NOMO-1 treated with dmso at 0.1 percent for 144 hours (cell line): Measurements from ENCODE around the gene ZIC2.

ENCODE experiments used
- DNase-seq: peaks from one replicate; lab custom pipeline; 2025; ENCODE audit not compliant: unreplicated experiment; lab: John Stamatoyannopoulos, UW

ZIC2 gene

DNA sequence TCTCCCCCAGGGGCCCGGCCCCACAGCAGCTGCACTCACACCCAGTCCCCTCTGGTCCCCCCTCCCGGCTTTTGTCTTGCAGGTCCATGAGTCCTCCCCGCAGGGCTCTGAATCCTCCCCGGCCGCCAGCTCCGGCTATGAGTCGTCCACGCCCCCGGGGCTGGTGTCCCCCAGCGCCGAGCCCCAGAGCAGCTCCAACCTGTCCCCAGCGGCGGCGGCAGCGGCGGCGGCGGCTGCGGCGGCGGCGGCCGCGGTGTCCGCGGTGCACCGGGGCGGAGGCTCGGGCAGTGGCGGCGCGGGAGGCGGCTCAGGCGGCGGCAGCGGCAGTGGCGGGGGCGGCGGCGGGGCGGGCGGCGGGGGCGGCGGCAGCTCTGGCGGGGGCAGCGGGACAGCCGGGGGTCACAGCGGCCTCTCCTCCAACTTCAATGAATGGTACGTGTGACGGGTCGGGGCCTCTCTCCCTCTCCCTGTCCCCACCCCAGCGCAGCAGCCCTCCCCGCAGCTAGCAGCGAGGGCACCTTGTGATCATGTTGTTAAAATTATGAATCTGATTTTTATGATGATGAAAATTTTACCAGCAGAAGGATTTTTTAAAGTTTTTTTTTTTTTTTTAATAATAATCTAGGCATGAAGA is 3.8 kb downstream of the ZIC2 start:
- DNase-seq = no peak

DNA sequence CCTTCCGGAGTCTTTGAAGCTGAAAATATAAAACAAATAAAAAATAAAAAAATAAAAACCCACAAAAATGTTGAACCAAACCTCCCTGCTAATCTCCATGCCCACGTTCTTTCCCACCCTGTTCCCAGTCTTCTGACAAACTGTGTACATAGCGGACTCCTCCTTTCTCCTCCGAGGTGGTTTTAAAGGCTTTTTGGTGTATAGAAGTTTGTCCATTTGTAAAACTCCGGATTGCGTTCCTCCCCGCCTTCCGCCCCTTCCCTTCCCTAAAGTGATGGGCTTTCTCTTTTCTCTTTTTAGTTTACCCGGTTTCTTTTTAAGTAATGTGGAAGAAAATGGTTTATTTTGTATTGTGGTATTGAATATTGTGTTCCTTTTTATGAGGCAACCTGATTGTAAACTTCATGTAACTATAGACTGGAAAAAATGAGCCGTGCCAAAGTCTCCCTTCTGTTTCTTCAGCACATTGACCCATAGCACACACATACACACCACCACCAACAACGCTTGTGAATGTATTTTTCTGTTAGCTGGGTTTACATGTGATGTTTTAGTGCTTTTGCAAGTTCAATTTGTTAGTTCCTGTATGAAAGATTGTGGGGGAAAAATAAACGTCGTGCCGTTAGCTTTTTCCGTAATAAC is 4.4 kb downstream of the ZIC2 start:
- no peak for DNase-seq

DNA sequence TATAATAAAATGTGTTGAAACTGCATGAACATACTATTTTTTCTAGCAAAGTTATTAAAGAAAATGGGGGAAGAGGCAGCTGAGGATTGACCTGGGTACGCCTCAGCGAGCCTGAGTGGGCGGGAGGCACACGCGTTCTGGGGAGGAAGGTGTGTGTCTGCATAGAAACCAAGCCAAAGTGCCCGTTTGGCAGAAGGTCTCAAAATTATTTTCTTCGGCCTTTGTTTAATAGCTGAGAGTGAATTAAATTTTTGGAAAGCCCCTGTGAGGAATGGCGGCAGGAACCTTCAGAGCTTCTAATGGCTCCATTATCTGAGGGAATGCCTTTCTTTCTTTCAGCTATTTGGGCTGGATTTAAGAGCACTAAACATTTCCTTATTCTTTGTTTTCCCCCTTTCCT is 5.2 kb downstream of the ZIC2 start:
- DNase-seq = no peak

DNA sequence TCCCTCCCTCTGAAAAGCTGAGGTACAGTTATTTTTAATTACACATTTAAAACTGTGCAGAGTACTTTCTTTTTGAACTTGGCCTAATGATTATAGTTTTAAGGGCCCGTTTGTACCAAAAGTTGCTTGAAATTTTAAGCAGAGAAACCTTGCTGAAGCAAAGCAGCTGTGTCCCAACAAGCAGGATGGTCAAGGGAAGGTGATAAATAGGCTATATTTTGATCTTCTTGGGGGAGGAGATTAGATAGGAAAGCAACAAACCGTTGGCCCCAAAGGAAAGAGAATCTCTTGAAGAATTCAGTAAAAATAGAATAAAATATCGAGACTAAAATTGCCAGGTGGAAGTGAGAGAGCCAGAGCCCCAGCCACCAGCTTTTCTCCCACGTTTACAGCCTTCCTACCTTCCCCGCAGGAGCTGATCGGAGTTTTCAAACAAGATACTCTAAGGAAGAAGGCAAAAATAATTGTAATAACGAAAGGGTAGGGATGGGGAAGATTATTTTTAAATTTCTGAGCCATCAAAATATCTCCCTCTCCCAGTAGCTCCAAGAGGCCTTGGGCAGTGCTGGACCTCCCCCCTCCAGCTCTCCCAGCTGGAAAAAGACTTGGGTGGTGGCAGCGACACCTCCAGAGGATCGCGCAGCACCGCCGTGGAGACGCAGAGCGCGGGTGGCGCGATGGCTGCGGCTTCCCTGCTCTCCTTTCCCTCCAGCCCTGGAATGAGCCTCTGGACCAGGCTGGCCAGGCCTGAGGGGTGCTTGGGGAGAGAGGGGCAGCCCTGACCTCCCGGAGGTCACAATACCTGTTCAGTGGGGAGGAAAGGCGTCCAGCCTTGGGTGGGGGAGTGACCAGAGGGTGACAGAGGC is 5.8 kb downstream of the ZIC2 start:
- DNase-seq = no peak

DNA sequence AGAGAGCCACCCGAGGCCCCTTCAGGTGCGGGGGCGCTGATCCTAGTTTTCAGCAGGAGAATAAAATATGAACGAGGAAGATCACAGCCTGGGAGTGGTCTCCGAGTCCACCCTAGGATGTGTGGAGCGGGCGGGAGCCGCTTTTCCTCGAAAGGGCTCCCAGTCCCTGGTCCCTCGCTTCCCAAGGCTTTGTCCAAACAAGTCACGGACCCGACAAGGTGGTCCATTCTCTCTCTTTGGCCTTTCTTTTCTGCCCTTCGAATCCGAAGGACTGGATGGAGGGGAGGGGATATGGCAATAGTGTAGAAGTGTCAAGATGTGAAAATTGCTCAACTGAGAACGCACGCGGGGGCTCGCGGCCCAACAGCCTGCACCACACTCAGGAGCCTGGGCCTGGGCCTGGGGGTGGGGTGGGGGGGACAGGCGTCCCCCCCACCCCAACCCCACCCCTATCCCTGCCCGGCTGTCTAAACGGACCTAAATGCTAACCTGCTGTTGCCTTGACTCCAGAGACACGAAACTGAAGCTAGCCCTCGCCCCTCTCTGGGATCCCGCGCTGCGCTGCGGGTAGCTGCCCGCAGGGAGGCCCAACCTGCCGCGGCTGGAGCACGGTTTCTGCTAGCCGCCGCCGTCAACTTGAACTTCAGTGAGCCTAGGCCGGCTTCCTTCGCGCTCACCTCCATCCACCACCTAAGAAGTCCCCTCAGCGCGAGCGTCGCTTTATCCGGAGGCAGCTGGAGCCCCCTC is 7.1 kb downstream of the ZIC2 start:
- DNase-seq = no peak

DNA sequence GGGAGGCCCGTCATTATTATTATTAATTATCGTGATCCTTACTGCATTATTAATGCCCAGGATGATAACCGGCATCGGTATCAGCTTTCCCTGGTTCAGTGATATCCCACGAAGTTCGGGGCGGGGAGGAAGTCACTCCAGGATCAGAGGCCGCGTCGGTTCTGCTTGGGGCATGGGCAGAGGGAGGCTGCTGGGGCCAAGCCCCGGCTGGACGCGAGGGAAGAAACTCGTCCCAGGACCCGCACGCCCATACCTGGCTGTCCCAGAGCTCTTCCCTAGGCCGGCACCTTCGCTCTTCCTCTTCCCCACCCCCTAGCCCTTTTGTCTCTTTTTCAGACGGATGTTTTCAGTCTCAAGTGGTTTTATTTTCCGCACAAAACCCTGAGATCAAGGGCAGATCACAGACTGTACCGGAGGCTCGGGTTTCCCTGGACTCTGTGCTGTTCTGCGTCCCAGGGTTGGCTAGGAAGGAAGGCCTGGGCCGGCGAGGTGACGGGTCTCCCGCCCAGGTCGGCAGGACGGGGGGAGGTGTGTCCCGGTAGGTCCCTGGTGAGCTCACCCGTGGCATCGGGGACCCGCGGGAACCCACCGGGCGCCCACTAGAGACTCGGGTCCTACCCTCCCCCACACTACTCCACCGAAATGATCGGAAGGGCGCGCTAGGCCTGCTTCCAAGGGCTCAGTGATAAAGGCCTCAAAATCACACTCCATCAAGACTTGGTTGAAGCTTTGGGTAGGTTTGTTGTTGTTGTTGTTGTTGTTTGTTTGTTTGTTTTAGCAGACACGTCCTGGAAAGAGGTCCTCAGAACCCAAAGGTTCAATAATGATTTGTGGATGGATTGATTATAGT is 7.9 kb downstream of the ZIC2 start:
- DNase-seq = no peak

DNA sequence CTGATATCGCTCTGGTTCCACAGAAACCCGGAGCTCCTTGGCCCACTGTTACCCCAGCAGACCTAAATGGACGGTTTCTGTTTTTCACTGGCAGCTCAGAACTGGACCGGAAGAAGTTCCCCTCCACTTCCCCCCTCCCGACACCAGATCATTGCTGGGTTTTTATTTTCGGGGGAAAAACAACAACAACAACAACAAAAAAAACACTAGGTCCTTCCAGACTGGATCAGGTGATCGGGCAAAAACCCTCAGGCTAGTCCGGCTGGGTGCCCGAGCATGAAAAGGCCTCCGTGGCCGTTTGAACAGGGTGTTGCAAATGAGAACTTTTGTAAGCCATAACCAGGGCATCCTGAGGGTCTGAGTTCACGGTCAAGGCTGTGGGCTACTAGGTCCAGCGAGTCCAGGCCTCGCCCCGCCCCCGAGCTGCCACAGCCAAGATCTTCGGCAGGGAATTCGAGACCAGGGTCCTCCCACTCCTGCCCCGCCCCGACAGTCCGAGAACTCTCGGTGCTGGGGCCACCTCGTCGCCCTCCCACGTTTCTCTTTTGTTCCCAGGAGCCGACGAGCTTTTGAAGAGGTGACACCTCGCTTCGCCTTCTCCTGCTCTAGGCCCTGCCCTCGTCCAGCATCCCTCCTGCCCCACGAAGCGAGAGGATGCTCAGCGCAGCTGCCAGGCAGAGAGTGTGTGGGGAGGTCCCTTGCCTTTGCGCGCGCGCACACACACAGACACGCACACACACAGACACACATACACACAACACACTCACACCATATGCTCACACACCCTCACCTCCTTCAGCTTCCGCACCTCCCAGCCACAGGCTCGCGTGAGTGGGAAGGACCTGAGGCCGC is 8.8 kb downstream of the ZIC2 start:
- no peak for DNase-seq

DNA sequence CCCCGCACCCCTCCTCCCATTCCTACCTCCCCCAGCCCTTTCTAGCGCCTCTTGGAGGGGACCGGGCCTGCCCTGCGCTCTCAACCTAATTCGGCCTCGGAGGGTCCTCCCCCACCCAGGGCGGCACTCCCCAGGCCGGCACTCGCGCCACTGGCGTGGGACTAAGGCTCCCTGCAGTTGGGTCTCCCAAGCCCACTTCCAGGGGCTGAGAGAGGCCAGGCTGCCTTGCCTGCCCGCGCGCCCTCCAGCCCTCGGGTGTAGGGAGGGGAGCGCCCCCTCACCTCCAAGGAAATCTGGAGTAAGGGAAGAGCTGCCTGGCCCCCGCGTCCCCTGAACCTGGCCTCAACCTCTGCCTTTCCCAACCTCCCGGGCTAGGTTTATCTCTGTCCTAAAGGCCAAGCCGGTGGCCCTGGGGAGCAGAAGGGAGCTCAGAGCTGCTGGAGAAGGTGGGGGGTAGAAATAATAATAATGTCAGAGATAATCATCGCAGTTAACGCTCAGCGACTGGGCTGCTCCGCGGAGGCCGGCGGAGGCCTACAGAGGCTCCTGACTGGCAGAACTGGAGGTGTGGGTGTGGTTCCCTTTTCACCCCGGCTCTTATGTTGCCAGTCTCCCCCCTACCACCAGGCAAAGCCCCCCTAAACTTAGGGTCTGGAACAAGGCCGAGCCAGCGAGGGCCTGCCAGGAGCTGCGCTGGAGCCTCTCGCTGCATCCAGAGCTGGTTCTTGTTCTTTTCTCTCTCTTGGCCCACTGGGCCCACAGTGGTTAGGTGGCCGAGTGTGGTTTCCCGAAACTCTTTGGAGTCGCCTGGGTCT is 9.6 kb downstream of the ZIC2 start:
- DNase-seq = no peak

DNA sequence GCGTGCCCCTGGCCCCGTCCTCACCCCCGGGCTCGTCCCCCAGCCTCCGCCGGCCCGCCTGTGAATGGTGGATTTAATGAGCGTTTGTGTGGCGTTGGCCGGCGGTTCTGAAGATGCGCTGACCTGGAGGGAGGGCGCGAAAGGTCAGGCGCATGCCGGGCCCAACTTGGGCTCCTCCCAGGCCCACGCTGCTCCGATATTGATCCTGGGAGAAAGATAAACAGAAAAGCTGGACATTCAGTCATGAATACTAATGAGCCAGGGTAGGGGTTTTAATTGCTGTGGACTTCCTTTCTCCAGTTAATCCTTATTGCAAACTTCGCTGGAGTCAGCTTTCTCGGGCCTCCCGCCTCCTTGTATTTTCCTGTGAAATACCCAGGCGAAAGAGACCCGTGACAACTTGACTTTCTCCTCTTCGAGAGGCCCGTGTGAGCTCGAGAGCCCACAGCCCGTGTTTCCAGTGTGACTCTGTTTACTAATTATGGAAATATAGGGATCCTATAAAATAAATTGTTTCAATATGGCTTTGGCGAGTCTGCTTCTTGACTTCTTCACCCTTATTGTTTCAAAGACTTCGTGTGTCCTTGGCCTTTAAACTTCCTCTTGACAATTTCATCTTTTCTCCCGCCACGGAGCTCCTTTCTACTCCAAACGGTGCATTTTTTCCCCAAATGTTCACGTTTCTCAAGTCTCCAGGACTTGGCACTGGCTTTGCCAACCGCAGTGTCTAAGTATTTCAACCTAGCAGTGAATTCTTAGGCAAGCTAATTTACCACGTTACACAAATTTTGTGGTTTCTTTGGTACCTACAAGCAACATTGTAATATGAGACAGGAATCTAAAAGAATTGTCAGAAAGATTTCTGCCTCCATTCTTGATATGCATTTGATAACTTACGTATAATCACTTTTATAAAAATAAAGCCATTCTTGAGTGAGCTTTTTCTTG is 10.5 kb downstream of the ZIC2 start:
- no peak for DNase-seq

DNA sequence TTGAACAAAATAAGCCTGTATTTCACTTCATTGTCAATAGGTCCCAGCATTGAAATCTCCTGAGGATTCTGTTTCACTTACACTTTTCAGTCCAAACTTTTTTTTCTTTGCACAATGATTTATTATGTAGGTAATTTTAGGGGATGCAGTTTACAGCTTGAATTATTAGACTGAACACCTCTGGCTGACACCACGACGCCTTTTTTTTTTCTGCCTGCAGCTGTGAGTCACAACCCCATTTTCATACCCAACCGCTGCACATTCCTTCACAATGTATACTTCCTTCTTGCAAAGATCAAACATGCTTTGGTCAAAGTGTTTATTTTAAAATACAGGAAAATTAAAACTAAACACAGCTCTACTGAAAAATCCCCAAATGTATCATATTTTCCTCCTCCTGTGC is 11.4 kb downstream of the ZIC2 start:
- no peak for DNase-seq

DNA sequence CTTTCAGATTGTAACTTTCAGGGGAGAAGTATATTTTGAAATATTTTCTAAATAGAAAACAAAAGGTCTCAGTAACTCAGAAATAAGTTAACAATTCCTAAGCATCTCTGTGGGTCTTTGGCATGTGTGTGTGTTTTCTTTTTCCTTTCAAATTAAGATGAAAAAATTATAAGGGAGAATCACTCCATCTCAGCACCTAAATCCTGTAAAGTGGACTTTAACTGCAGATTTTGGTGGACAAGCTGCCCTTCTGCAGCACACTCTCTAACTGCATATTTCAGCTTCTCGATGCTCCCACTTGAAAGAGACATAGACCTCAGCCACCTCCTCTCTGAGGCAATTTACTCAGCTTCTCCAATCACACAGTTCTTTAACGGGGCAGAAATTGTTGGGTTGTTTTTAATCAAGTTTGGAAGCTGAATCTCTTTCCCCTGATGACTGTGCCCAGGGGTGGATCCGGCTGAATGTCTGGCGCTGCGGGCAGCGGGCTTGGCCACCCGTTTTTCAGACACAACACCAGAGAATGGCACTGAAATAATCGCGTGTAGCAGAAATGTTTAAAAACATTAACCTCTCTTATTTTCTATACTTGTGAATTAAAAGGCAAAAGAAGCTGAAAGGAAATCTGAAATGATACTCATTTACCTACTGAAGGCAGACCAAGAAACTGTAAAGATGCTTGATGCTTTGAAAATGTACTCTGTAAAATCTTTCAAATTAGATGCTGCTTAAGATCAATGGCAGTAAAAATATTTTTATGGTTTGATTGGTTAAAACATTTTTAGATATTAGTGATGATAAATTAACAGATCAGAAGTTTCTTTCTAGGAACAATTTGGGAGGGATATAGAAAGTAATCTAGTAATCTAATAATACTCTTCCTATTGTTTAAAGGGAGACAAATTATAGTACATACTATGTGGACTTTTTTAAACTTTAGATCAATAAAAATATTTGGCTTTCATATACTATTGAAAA is 12.4 kb downstream of the ZIC2 start:
- no peak for DNase-seq

DNA sequence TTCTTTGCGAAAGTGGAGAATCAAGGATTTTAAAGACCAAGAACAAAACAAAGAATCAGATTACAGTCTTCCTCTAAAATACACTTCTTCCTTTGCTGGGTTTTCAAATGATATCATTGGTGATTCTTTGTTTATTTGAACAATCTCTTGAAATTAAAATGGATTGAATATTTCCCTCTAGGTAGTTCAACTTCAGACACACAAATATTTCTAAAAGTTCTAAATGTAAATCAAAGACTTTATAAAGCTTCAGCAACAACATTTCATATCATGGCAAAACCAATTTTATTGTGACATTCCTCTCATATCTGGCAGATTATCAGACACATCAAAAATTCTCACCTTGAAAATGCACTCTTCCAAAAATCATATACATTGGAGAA is 13.0 kb downstream of the ZIC2 start:
- DNase-seq = no peak

DNA sequence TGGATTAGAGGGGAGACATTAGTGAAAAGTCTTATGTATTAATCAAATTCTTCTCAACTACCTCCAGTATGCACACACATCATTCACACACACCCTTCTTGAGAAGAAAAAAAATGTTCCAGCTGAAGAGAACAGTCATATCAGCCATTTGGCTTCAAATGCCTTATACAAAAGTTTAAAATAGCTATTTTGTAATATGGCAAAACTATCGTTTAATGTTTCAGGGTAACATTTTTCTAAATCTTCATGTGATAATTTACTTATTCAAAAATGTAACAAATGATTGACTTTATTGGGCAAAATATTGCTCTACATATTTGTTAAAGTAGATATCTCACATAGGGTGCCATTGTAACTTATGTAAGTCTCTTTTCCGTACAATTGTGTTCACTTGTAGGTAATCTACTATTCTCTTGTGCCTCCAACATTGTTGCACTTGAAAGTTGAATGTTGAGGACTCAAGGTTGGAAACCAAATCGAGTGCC is 13.6 kb downstream of the ZIC2 start:
- DNase-seq = no peak

DNA sequence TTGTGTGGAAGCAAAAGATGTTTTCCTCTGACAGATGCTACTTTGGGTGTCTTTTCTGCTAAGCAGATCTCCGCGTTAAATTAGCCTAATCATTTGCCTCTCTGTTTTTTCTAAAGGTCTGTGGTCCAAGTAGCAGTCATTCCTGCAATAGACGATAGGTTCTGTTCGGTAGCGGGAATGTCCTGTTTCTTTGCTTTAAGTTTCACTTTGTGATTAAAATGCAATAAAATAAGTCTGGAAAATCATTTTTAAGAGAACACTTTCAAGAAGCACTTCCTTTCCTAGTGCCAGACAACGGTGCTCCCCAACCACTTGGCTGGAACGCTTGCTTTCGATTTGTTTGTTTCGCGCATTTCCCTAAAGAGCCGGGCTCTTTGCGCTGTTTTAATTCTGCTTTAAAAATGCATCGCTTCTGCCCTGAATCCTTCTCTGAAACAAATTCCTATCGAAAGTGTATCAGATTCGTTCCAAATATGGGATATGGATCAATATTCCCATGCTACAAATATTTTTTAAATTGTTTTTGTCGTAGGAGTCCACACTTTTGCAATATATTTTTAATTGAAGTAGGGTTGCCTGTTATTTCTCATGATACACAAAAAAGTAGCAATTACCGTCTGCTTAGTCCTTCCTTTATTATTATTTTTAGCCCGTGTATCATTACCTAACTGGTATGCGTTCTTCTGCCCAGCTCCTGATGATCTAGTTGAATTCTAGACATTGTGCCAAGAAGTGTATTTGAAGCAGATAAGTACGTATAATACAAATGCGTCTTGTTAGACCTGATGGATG is 14.2 kb downstream of the ZIC2 start:
- DNase-seq = no peak

DNA sequence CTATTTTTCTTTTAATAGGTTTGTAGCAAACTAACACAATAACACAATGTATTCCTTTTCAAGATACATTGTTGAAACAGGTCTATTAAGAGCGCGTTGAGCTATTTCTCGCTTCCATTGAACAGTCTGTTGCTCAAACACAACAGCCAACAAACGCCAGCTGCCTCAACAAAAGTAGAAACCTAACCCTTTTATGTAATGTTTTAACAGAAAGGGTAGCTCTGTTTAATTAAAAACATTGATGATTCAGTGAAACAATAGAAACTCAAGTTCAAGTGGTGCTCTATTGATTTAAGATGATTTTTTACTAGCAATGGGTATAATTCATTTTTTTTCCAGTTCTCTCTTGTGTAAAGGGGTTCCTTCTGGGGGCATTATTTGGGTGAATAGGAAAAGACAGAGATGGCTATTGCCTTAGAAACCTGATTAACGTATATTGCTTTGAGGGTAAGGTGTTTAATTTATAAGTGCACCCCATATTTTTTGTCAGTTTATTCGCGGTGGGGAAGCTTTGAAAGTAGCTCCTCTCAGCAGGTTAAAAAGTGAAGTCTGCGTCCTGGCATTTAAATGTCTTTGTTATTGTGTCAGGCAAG is 14.9 kb downstream of the ZIC2 start:
- no peak for DNase-seq
